Esophagus mucosa (tissue), 1 donor: ENCODE data around the gene HOXB2. TPM values are rescaled to one million over a fixed set of nuclear protein-coding genes. Genes with fewer than 3 reads are reported as not detected.

ENCODE experiments used
- total RNA-seq: library from RNA; stranded (reverse); gene quantifications from one replicate; pipeline ENCODE4 v1.2.4, GENCODE V29; 2023
- donor health status: DM: yes; HTN: yes; CAD: no.

Gene HOXB2
- total RNA-seq, 1 donor from 2014 or later: 14.1 TPM

Other genes with a start within 250 kb of the HOXB2 start
- 0.68 TPM for gene SKAP1, start 114.9 kb downstream of the HOXB2 start, total RNA-seq
- 0.24 TPM for gene HOXB1, start 14.1 kb downstream of the HOXB2 start, total RNA-seq
- gene HOXB4, start 33.2 kb upstream of the HOXB2 start, total RNA-seq: 2.4 TPM
- gene HOXB3, start 45.1 kb upstream of the HOXB2 start, total RNA-seq: 6.0 TPM
- gene HOXB5, start 48.7 kb upstream of the HOXB2 start, total RNA-seq: 0.16 TPM
- 0.28 TPM for gene HOXB6, start 59.9 kb upstream of the HOXB2 start, total RNA-seq
- 2.1 TPM for gene HOXB7, start 65.9 kb upstream of the HOXB2 start, total RNA-seq
- not detected for gene HOXB8, start 70.2 kb upstream of the HOXB2 start, total RNA-seq
- not detected for gene HOXB9, start 81.2 kb upstream of the HOXB2 start, total RNA-seq
- gene PRAC1, start 177.4 kb upstream of the HOXB2 start, total RNA-seq: not detected
- not detected for gene PRAC2, start 178.1 kb upstream of the HOXB2 start, total RNA-seq
- not detected for gene HOXB13, start 183.6 kb upstream of the HOXB2 start, total RNA-seq